Tibial artery (tissue), 4 donors: ENCODE data around the gene PITPNM3.

ENCODE experiments used
- DNase-seq, 2 donors: peaks; one replicate each; pipeline ENCODE4 v3.0.0-alpha.2; 2019
- H3K27ac ChIP-seq, 2 donors: fragments of 200-600 bp; sonication (generic) in 1 of 2; 1 replicate in 1 of 2; 2 replicates in 1 of 2; pipeline ENCODE4 v1.5.1; 2018 to 2019; ENCODE audit warnings: mild to moderate bottlenecking in 1 of 2
- H3K27me3 ChIP-seq, 2 donors: fragments of 200-600 bp; sonication (generic) in 1 of 2; one replicate each; pipeline versions ENCODE4 v1.5.1 to v1.6.0; 2016 to 2019
- H3K36me3 ChIP-seq, 3 donors: fragments of 200-600 bp; sonication (generic) in 2 of 3; one replicate each; pipeline ENCODE4 v1.5.1; 2016 to 2019; ENCODE audit warnings: mild to moderate bottlenecking in 2 of 3
- H3K4me1 ChIP-seq, 4 donors: fragments of 200-600 bp; sonication (generic) in 2 of 4; 1 replicate in 3 of 4; 2 replicates in 1 of 4; pipeline ENCODE4 v1.5.1; 2016 to 2019
- H3K4me3 ChIP-seq, 2 donors: fragments of 200-600 bp; sonication (generic) in 1 of 2; 1 replicate in 1 of 2; 2 replicates in 1 of 2; pipeline ENCODE4 v1.5.1; 2018 to 2019; ENCODE audit warnings: mild to moderate bottlenecking in 2 of 2
- H3K9me3 ChIP-seq, 3 donors: fragments of 200-600 bp; sonication (generic) in 1 of 3; one replicate each; pipeline ENCODE4 v1.5.1; 2016 to 2019
- intact Hi-C: fragments of 100-400 bp; cut with DNase I; formaldehyde crosslinking; loops from one replicate; pipeline ENCODE4 v1.15.0; 2023; ENCODE audit warnings: low total_unique reads
- TF ChIP-seq, protein P1 (sequence below), 2 experiments: fragments of 200-600 bp in 1 of 2; fragments of 450-650 bp in 1 of 2; IDR thresholded peaks; one replicate each; pipeline ENCODE4 v1.5.1; 2017 to 2019; ENCODE audit warnings: antibody characterized with exemption in 2 of 2, mild to moderate bottlenecking in 1 of 2, moderate library complexity in 1 of 2

Gene PITPNM3

DNA sequence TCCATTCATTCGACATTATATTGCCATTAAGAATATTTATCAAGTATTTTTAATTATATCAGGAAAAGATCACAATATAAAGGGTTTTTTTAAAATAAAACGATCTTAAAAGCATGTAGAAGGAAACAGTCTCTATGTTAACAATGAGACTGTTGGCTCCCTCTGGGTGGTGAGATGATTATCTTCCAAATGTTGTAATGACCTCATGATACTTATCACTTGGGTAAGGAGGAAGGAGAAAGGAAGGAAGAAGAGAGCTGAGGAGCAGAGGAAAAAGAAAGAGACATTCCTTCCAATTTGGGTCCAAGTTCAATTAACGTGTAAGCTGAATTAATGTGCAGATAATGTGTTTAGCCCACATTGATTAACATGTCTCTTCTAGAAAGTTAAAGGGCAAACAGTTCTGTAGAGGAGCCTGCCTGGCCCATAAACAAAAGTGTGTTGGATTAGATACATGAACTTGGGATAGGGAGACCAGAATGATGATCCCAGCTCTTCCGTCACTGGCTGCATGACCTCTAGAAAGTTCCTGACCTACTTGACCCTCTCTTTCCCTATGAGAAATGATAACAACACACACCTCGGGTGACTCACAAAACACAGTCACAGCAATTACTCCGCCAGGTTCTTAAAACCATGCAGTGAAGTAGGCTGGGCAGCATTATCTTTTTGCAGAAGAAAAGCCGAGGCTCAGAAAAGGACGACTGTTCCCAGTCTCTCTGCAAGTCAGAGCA, 80.1 kb downstream of the PITPNM3 start:
- H3K4me3 ChIP-seq: no peak overlapping the region
- intact Hi-C loops: no loop called here
- no peaks in the 10 kb centered on the region for H3K9me3 ChIP-seq
- no peaks in the 10 kb centered on the region for H3K27me3 ChIP-seq
- no peak overlapping the region for H3K27ac ChIP-seq
- no peak for DNase-seq
- no peaks in the 10 kb centered on the region for H3K4me1 ChIP-seq
- no peaks in the 10 kb centered on the region for H3K36me3 ChIP-seq
- TF ChIP-seq, protein P1, sequence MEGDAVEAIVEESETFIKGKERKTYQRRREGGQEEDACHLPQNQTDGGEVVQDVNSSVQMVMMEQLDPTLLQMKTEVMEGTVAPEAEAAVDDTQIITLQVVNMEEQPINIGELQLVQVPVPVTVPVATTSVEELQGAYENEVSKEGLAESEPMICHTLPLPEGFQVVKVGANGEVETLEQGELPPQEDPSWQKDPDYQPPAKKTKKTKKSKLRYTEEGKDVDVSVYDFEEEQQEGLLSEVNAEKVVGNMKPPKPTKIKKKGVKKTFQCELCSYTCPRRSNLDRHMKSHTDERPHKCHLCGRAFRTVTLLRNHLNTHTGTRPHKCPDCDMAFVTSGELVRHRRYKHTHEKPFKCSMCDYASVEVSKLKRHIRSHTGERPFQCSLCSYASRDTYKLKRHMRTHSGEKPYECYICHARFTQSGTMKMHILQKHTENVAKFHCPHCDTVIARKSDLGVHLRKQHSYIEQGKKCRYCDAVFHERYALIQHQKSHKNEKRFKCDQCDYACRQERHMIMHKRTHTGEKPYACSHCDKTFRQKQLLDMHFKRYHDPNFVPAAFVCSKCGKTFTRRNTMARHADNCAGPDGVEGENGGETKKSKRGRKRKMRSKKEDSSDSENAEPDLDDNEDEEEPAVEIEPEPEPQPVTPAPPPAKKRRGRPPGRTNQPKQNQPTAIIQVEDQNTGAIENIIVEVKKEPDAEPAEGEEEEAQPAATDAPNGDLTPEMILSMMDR (IDR thresholded peaks at IDR 0.05): no peak

DNA sequence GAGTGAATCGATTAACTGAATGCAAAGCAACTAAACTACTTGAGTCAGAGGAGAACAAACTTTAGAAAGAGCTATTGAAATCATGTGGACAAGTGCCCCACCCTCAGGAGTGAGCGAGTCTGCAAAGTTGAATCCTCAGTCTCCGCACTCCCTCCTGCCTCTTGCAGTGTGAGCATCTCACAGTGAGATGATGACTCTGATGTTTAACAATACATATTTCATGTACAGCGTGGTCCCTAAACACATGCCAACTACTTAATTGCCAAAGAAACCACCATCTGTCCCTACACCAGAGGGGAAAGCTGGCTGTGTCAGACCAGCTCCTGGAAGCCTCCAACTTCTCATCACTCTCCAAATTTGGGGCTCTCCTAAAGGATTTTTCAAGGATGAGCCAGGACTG, 80.9 kb downstream of the PITPNM3 start:
- Histone ChIP-seq H3K27ac (no peak overlapping the region), H3K36me3 (no peaks in the 10 kb centered on the region)

DNA sequence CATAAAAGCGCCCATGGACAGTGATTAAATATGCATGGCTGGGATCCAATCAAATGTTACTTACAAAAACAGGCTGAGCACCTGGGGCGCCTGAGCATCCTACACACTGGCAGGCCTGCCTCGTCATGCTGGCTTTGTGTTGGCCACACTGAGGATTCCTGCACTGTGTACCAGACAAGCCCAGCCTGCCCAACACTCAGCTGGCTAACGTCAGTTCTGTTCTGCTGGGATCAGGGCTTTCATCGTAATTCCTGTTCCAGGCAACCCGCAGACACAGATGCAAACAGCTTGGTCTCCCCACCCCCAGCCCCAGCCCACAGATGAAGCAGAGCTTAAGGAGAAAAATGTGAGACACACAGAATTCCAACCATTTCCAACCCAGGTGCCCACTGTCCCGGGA, 81.4 kb downstream of the PITPNM3 start:
- no peak overlapping the region for H3K4me3 ChIP-seq
- intact Hi-C loops: no loop called here
- no peak overlapping the region for H3K27ac ChIP-seq
- no peaks in the 10 kb centered on the region for H3K4me1 ChIP-seq
- no peaks in the 10 kb centered on the region for H3K27me3 ChIP-seq
- H3K36me3 ChIP-seq: no peaks in the 10 kb centered on the region
- no peaks in the 10 kb centered on the region for H3K9me3 ChIP-seq
- TF ChIP-seq, protein P1 (IDR thresholded peaks at IDR 0.05): no peak
- DNase-seq: no peak

More for the DNA sequence above, 80.9 kb downstream of the PITPNM3 start:
- TF ChIP-seq, protein P1 (IDR thresholded peaks at IDR 0.05): no peak
- Histone ChIP-seq H3K9me3 (no peaks in the 10 kb centered on the region), H3K4me3 (no peak overlapping the region), H3K27me3 (no peaks in the 10 kb centered on the region), H3K4me1 (no peaks in the 10 kb centered on the region)
- DNase-seq: no peak
- intact Hi-C loops: no loop called here

- Histone ChIP-seq H3K4me1 (no peaks in the 10 kb centered on the region), H3K27ac (no peak overlapping the region), H3K4me3 (no peak overlapping the region), H3K27me3 (no peaks in the 10 kb centered on the region), H3K9me3 (no peaks in the 10 kb centered on the region), H3K36me3 (no peaks in the 10 kb centered on the region)
- intact Hi-C loops: no loop called here
- TF ChIP-seq, protein P1 (IDR thresholded peaks at IDR 0.05): no peak
- DNase-seq: no peak
Measured at GRCh38 chr17:6474376-6474775, 82.0 kb downstream of the PITPNM3 start.

DNA sequence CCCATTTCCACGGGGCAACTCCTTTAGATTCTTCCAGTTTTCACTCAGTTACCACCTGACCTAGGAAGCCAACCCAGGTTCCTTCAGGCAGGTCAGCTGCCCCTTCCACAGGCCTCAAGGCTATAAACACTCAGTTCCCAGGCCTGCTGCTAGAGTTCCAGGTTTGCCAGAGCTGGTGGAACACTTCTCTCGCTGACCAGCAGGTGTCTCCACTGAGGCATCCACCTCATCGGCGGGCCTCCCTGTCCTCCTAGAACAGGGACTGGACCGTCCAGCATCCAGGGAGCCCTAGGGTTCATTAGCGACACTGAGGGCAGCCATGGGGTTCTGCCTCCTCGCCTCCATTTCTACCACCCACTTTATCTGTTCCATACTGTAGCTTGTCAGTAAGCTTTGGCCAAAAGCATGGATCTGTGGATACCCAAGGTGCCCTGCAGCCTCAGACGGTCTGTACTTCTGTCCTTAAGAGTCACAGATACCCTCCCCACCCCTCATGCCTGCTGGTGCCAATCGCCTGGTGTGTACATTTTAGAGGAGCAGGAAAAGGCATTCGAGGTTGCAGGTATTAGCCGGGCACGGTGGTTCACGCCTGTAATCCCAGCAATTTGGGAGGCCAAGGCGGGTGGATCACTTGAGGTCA, 83.1 kb downstream of the PITPNM3 start:
- DNase-seq: peak; percentile 62 to 77
- no peak overlapping the region for H3K27ac ChIP-seq
- intact Hi-C loops: no loop called here
- H3K9me3 ChIP-seq: no peaks in the 10 kb centered on the region
- TF ChIP-seq, protein P1 (IDR thresholded peaks at IDR 0.05): peak; percentile 72 to 96
- H3K4me1 ChIP-seq: no peaks in the 10 kb centered on the region
- H3K36me3 ChIP-seq: no peaks in the 10 kb centered on the region
- H3K4me3 ChIP-seq: no peak overlapping the region
- no peaks in the 10 kb centered on the region for H3K27me3 ChIP-seq
